ENCODE data around the gene EPHB1.

The EPHB1 gene

GRCh38 chr3:135246027-135246426, 451.0 kb downstream of the EPHB1 start:
- Histone ChIP-seq H3K9ac (ENCODE audit: low read length) (no peak overlapping the region), H3K36me3 (ENCODE audit: control insufficient read depth, insufficient read depth, low read length, severe bottlenecking) (no peaks in the 10 kb centered on the region), H3K4me1 (ENCODE audit: control insufficient read depth, insufficient read depth, low read length) (no peaks in the 10 kb centered on the region), H3K9me3 (ENCODE audit: control insufficient read depth, low read length) (no peaks in the 10 kb centered on the region), H3K27me3 (replicated peaks; ENCODE audit: control insufficient read depth, insufficient read depth, low read length) (no peaks in the 10 kb centered on the region), H3K4me3 (ENCODE audit: low read length) (no peak overlapping the region)
- DNase-seq (ENCODE audit: low read depth): no peak

DNA sequence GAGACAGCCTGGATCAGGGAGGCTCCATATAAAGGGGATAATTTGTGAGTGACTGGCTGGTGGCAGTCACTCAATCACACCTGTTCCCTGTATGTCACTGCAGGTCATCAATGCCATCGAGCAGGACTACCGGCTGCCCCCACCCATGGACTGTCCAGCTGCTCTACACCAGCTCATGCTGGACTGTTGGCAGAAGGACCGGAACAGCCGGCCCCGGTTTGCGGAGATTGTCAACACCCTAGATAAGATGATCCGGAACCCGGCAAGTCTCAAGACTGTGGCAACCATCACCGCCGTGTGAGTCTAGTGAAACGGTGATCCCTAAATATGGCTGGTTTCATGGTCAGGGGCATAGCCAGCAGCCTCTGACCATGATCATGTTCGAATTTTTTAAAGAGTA, 453.2 kb downstream of the EPHB1 start:
- H3K36me3 ChIP-seq (ENCODE audit: control insufficient read depth, insufficient read depth, low read length, severe bottlenecking): no peaks in the 10 kb centered on the region
- no peaks in the 10 kb centered on the region for H3K9me3 ChIP-seq (ENCODE audit: control insufficient read depth, low read length)
- no peaks in the 10 kb centered on the region for H3K27me3 ChIP-seq (replicated peaks; ENCODE audit: control insufficient read depth, insufficient read depth, low read length)
- DNase-seq (ENCODE audit: low read depth): no peak
- H3K9ac ChIP-seq (ENCODE audit: low read length): no peak overlapping the region
- no peaks in the 10 kb centered on the region for H3K4me1 ChIP-seq (ENCODE audit: control insufficient read depth, insufficient read depth, low read length)
- no peak overlapping the region for H3K4me3 ChIP-seq (ENCODE audit: low read length)

GRCh38 chr3:135249186-135249585, 454.1 kb downstream of the EPHB1 start:
- Histone ChIP-seq H3K9me3 (ENCODE audit: control insufficient read depth, low read length) (no peaks in the 10 kb centered on the region), H3K27me3 (replicated peaks; ENCODE audit: control insufficient read depth, insufficient read depth, low read length) (no peaks in the 10 kb centered on the region), H3K4me1 (ENCODE audit: control insufficient read depth, insufficient read depth, low read length) (no peaks in the 10 kb centered on the region), H3K4me3 (ENCODE audit: low read length) (no peak overlapping the region), H3K9ac (ENCODE audit: low read length) (no peak overlapping the region), H3K36me3 (ENCODE audit: control insufficient read depth, insufficient read depth, low read length, severe bottlenecking) (no peaks in the 10 kb centered on the region)
- no peak for DNase-seq (ENCODE audit: low read depth)

DNA sequence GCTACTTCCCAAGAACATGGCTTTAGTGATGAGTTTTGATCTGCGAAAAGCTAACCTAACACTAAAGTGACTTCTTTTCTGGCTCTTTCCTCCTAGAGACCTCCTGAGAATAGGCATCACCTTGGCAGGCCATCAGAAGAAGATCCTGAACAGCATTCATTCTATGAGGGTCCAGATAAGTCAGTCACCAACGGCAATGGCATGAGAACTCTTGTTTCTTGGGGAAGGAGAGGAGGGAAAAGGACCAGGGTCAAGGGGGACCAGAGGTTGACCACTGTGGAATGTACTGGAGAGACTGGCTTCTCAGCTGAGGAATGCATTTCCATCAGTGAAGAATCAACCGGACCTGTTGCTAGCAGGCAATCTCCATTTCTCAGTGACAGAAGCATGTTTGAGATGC, 463.9 kb downstream of the EPHB1 start:
- H3K4me1 ChIP-seq (ENCODE audit: control insufficient read depth, insufficient read depth, low read length): no peaks in the 10 kb centered on the region
- H3K27me3 ChIP-seq (replicated peaks; ENCODE audit: control insufficient read depth, insufficient read depth, low read length): no peaks in the 10 kb centered on the region
- H3K4me3 ChIP-seq (ENCODE audit: low read length): no peak overlapping the region
- H3K9me3 ChIP-seq (ENCODE audit: control insufficient read depth, low read length): no peaks in the 10 kb centered on the region
- no peak for DNase-seq (ENCODE audit: low read depth)
- no peak overlapping the region for H3K9ac ChIP-seq (ENCODE audit: low read length)
- no peaks in the 10 kb centered on the region for H3K36me3 ChIP-seq (ENCODE audit: control insufficient read depth, insufficient read depth, low read length, severe bottlenecking)

GRCh38 chr3:135260025-135260424, 465.0 kb downstream of the EPHB1 start:
- H3K4me1 ChIP-seq (ENCODE audit: control insufficient read depth, insufficient read depth, low read length): no peaks in the 10 kb centered on the region
- no peak for DNase-seq (ENCODE audit: low read depth)

GRCh38 chr3:135261214-135261775, 466.2 kb downstream of the EPHB1 start:
- H3K4me1 ChIP-seq (ENCODE audit: control insufficient read depth, insufficient read depth, low read length): no peaks in the 10 kb centered on the region
- no peak overlapping the region for H3K4me3 ChIP-seq (ENCODE audit: low read length)
- H3K9me3 ChIP-seq (ENCODE audit: control insufficient read depth, low read length): no peaks in the 10 kb centered on the region
- H3K36me3 ChIP-seq (ENCODE audit: control insufficient read depth, insufficient read depth, low read length, severe bottlenecking): no peaks in the 10 kb centered on the region
- H3K9ac ChIP-seq (ENCODE audit: low read length): no peak overlapping the region
- H3K27me3 ChIP-seq (replicated peaks; ENCODE audit: control insufficient read depth, insufficient read depth, low read length): peaks cover 5% of the 10 kb centered on the region
- DNase-seq (ENCODE audit: low read depth): no peak

More at GRCh38 chr3:135260025-135260424, 465.0 kb downstream of the EPHB1 start:
- Histone ChIP-seq H3K36me3 (ENCODE audit: control insufficient read depth, insufficient read depth, low read length, severe bottlenecking) (no peaks in the 10 kb centered on the region), H3K4me3 (ENCODE audit: low read length) (no peak overlapping the region), H3K9ac (ENCODE audit: low read length) (no peak overlapping the region), H3K9me3 (ENCODE audit: control insufficient read depth, low read length) (no peaks in the 10 kb centered on the region), H3K27me3 (replicated peaks; ENCODE audit: control insufficient read depth, insufficient read depth, low read length) (no peaks in the 10 kb centered on the region)

GRCh38 chr3:135261916-135262315, 466.9 kb downstream of the EPHB1 start:
- Histone ChIP-seq H3K9ac (ENCODE audit: low read length) (no peak overlapping the region), H3K9me3 (ENCODE audit: control insufficient read depth, low read length) (no peaks in the 10 kb centered on the region), H3K36me3 (ENCODE audit: control insufficient read depth, insufficient read depth, low read length, severe bottlenecking) (no peaks in the 10 kb centered on the region), H3K4me1 (ENCODE audit: control insufficient read depth, insufficient read depth, low read length) (no peaks in the 10 kb centered on the region), H3K4me3 (ENCODE audit: low read length) (no peak overlapping the region), H3K27me3 (replicated peaks; ENCODE audit: control insufficient read depth, insufficient read depth, low read length) (peaks cover 5% of the 10 kb centered on the region)
- DNase-seq (ENCODE audit: low read depth): no peak

GRCh38 chr3:135262441-135262840, 467.4 kb downstream of the EPHB1 start:
- H3K9ac ChIP-seq (ENCODE audit: low read length): no peak overlapping the region
- H3K36me3 ChIP-seq (ENCODE audit: control insufficient read depth, insufficient read depth, low read length, severe bottlenecking): no peaks in the 10 kb centered on the region
- no peak overlapping the region for H3K4me3 ChIP-seq (ENCODE audit: low read length)
- H3K9me3 ChIP-seq (ENCODE audit: control insufficient read depth, low read length): no peaks in the 10 kb centered on the region
- H3K27me3 ChIP-seq (replicated peaks; ENCODE audit: control insufficient read depth, insufficient read depth, low read length): peaks cover 7% of the 10 kb centered on the region
- H3K4me1 ChIP-seq (ENCODE audit: control insufficient read depth, insufficient read depth, low read length): no peaks in the 10 kb centered on the region
- no peak for DNase-seq (ENCODE audit: low read depth)

DNA sequence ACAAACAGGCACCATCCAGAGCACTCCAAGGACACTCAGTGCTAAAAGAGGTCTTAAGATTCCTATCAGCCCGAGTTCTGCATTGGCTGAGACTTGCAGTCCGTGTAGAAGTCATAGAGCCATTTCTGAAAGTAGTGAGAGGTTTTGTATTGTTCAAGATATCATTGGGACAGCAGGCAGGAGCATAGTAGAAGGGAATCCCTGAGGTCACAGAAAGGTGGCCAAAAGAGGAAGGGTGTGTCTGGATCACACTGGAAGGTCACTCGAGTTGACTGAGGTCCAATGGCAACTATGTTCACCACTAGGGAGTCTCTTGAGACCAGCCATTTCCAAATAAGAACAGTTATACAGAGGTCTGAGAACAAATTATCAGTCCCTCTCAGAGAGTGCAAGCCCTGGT, 468.3 kb downstream of the EPHB1 start:
- no peaks in the 10 kb centered on the region for H3K4me1 ChIP-seq (ENCODE audit: control insufficient read depth, insufficient read depth, low read length)
- peaks cover 9% of the 10 kb centered on the region for H3K27me3 ChIP-seq (replicated peaks; ENCODE audit: control insufficient read depth, insufficient read depth, low read length)
- no peak overlapping the region for H3K4me3 ChIP-seq (ENCODE audit: low read length)
- no peak overlapping the region for H3K9ac ChIP-seq (ENCODE audit: low read length)
- no peaks in the 10 kb centered on the region for H3K36me3 ChIP-seq (ENCODE audit: control insufficient read depth, insufficient read depth, low read length, severe bottlenecking)
- no peaks in the 10 kb centered on the region for H3K9me3 ChIP-seq (ENCODE audit: control insufficient read depth, low read length)
- no peak for DNase-seq (ENCODE audit: low read depth)

- DNase-seq (ENCODE audit: low read depth): no peak
- Histone ChIP-seq H3K27me3 (replicated peaks; ENCODE audit: control insufficient read depth, insufficient read depth, low read length) (peaks cover 14% of the 10 kb centered on the region), H3K4me3 (ENCODE audit: low read length) (no peak overlapping the region), H3K9ac (ENCODE audit: low read length) (no peak overlapping the region), H3K4me1 (ENCODE audit: control insufficient read depth, insufficient read depth, low read length) (no peaks in the 10 kb centered on the region), H3K9me3 (ENCODE audit: control insufficient read depth, low read length) (no peaks in the 10 kb centered on the region), H3K36me3 (ENCODE audit: control insufficient read depth, insufficient read depth, low read length, severe bottlenecking) (no peaks in the 10 kb centered on the region)
Observed at GRCh38 chr3:135267487-135267886, 472.4 kb downstream of the EPHB1 start.

- no peaks in the 10 kb centered on the region for H3K9me3 ChIP-seq (ENCODE audit: control insufficient read depth, low read length)
- no peak overlapping the region for H3K9ac ChIP-seq (ENCODE audit: low read length)
- DNase-seq (ENCODE audit: low read depth): no peak
- no peaks in the 10 kb centered on the region for H3K36me3 ChIP-seq (ENCODE audit: control insufficient read depth, insufficient read depth, low read length, severe bottlenecking)
- no peak overlapping the region for H3K4me3 ChIP-seq (ENCODE audit: low read length)
- no peaks in the 10 kb centered on the region for H3K4me1 ChIP-seq (ENCODE audit: control insufficient read depth, insufficient read depth, low read length)
- H3K27me3 ChIP-seq (replicated peaks; ENCODE audit: control insufficient read depth, insufficient read depth, low read length): peaks cover 30% of the 10 kb centered on the region
Observed at GRCh38 chr3:135268941-135269532, 474.0 kb downstream of the EPHB1 start.

Measured in adipocyte (in vitro differentiated cells).